Vagina (tissue), 2 donors: ENCODE data around the gene OR52I1. TPM values are rescaled to one million over a fixed set of nuclear protein-coding genes. Genes with fewer than 3 reads are reported as not detected.

Experiments used
- DNase-seq, 2 donors: peaks; one replicate each; pipeline ENCODE4 v3.0.0-alpha.2; 2017; ENCODE audit errors: extremely low spot score in 2 of 2
- H3K27ac ChIP-seq: fragments of 200-600 bp; sonication (generic); one replicate; pipeline ENCODE4 v1.5.1; 2019
- H3K27me3 ChIP-seq: fragments of 200-600 bp; sonication (generic); one replicate; pipeline ENCODE4 v1.5.1; 2019
- H3K36me3 ChIP-seq, 2 donors: fragments of 200-600 bp; sonication (generic); one replicate each; pipeline ENCODE4 v1.5.1; 2017 to 2019
- H3K4me1 ChIP-seq: fragments of 200-600 bp; sonication (generic); one replicate; pipeline ENCODE4 v1.5.1; 2019
- H3K4me3 ChIP-seq, 2 donors: fragments of 200-600 bp; sonication (generic); 1 replicate in 1 of 2; 2 replicates in 1 of 2; pipeline ENCODE4 v1.5.1; 2016 to 2019
- H3K9me3 ChIP-seq: fragments of 200-600 bp; sonication (generic); one replicate; pipeline ENCODE4 v1.5.1; 2019
- CTCF ChIP-seq, 3 experiments: fragments of 450-650 bp in 2 of 3; fragments of 200-600 bp in 1 of 3; sonication (generic) in 1 of 3; IDR thresholded peaks; one replicate each; pipeline ENCODE4 v1.5.1; 2017 to 2019; ENCODE audit warnings: antibody characterized with exemption in 3 of 3, mild to moderate bottlenecking in 2 of 3, moderate library complexity in 2 of 3
- POLR2A ChIP-seq, 2 donors: fragments of 450-650 bp; IDR thresholded peaks; one replicate each; pipeline ENCODE4 v1.6.1; 2017; ENCODE audit warnings: antibody characterized with exemption in 2 of 2, mild to moderate bottlenecking in 2 of 2, moderate library complexity in 2 of 2
- POLR2AphosphoS5 ChIP-seq, 2 donors: sonication (generic); formaldehyde crosslinking; IDR thresholded peaks; one replicate each; pipeline ENCODE4 v1.9.0; 2017; ENCODE audit warnings: antibody characterized with exemption in 2 of 2, mild to moderate bottlenecking in 2 of 2, low read depth in 1 of 2; ENCODE audit not compliant: insufficient read depth in 1 of 2
- intact Hi-C: fragments of 100-400 bp; cut with DNase I; formaldehyde crosslinking; loops from one replicate; pipeline ENCODE4 v1.15.1; 2023
- total RNA-seq: library from RNA; depleted of rRNA; stranded (reverse); fragments of >200 nt; gene quantifications from one replicate; pipeline ENCODE4 v1.2.3, GENCODE V29; 2016

Gene OR52I1
- total RNA-seq, 1 donor from 2014 or later = not detected

- H3K27me3 ChIP-seq = no peaks in the 10 kb centered on the region
- TF ChIP-seq POLR2AphosphoS5 (IDR thresholded peaks at IDR 0.05; ENCODE audit: insufficient read depth in 1 of 2, low read depth in 1 of 2) (no peak), POLR2A (IDR thresholded peaks at IDR 0.05) (no peak), CTCF (IDR thresholded peaks at IDR 0.05) (no peak)
- H3K4me3 ChIP-seq = peak overlapping the region in 1 of 2 donors; percentile 9
- H3K27ac ChIP-seq = no peak overlapping the region
- H3K4me1 ChIP-seq = peaks cover 20% of the 10 kb centered on the region
- H3K9me3 ChIP-seq = no peaks in the 10 kb centered on the region
- intact Hi-C loops = no loop called here
- H3K36me3 ChIP-seq = no peaks in the 10 kb centered on the region
- DNase-seq = no peak
Observed at GRCh38 chr11:4610258-4610935, 16.6 kb downstream of the OR52I1 start.

GRCh38 chr11:4611986-4612385 is 18.1 kb downstream of the OR52I1 start:
- TF ChIP-seq POLR2AphosphoS5 (IDR thresholded peaks at IDR 0.05; ENCODE audit: insufficient read depth in 1 of 2, low read depth in 1 of 2) (no peak), POLR2A (IDR thresholded peaks at IDR 0.05) (no peak), CTCF (IDR thresholded peaks at IDR 0.05) (no peak)
- Histone ChIP-seq H3K4me1 (peaks cover 6% of the 10 kb centered on the region), H3K9me3 (no peaks in the 10 kb centered on the region), H3K4me3 (no peak overlapping the region), H3K36me3 (no peaks in the 10 kb centered on the region), H3K27me3 (no peaks in the 10 kb centered on the region), H3K27ac (no peak overlapping the region)
- DNase-seq = no peak
- intact Hi-C loops = no loop called here

GRCh38 chr11:4615856-4616444 is 22.1 kb downstream of the OR52I1 start:
- Histone ChIP-seq H3K4me1 (no peaks in the 10 kb centered on the region), H3K36me3 (no peaks in the 10 kb centered on the region), H3K27ac (no peak overlapping the region), H3K27me3 (no peaks in the 10 kb centered on the region), H3K4me3 (no peak overlapping the region), H3K9me3 (no peaks in the 10 kb centered on the region)
- TF ChIP-seq CTCF (IDR thresholded peaks at IDR 0.05) (no peak), POLR2AphosphoS5 (IDR thresholded peaks at IDR 0.05; ENCODE audit: insufficient read depth in 1 of 2, low read depth in 1 of 2) (no peak), POLR2A (IDR thresholded peaks at IDR 0.05) (no peak)
- DNase-seq = no peak
- intact Hi-C loops = no loop called here

GRCh38 chr11:4619514-4619913 is 25.7 kb downstream of the OR52I1 start:
- Histone ChIP-seq H3K9me3 (no peaks in the 10 kb centered on the region), H3K4me1 (no peaks in the 10 kb centered on the region), H3K27ac (no peak overlapping the region), H3K4me3 (no peak overlapping the region), H3K27me3 (no peaks in the 10 kb centered on the region), H3K36me3 (no peaks in the 10 kb centered on the region)
- intact Hi-C loops = no loop called here
- TF ChIP-seq CTCF (IDR thresholded peaks at IDR 0.05) (no peak), POLR2AphosphoS5 (IDR thresholded peaks at IDR 0.05; ENCODE audit: insufficient read depth in 1 of 2, low read depth in 1 of 2) (no peak), POLR2A (IDR thresholded peaks at IDR 0.05) (no peak)
- DNase-seq = peak in 1 of 2 donors; percentile 64
